ENCODE results near the gene TNK1.

- TF ChIP-seq CTCF (IDR thresholded peaks at IDR 0.05) (no peak), POLR2A (IDR thresholded peaks at IDR 0.05) (no peak)
These were observed 50.3 kb downstream of the TNK1 start for GRCh38 chr17:7431231-7431630.
